H9 (cell line): Measurements from ENCODE around the gene KRTAP2-3. TPM values are rescaled to one million over a fixed set of nuclear protein-coding genes. Genes with fewer than 3 reads are reported as not detected.
"Not testable (repeated sequence)": the region's sequence is repeated elsewhere in the genome, so short reads cannot be mapped to it uniquely, and the experiment has no call there.

Experiments used
- DNase-seq: peaks from one replicate; pipeline ENCODE4 v3.0.0-alpha.2; 2017
- H2AFZ ChIP-seq: one replicate; pipeline ENCODE4 v1.6.1; 2013; ENCODE audit warnings: mild to moderate bottlenecking, low read length, control low read depth, moderate library complexity
- H2AK5ac ChIP-seq: 2 replicates; pipeline ENCODE4 v1.6.1; 2013; ENCODE audit warnings: low read length, control low read depth, mixed read lengths; ENCODE audit not compliant: insufficient read length
- H2BK120ac ChIP-seq: one replicate; pipeline ENCODE4 v1.6.1; 2013; ENCODE audit warnings: low read depth, mild to moderate bottlenecking, low read length, control low read depth, inconsistent platforms; ENCODE audit not compliant: poor library complexity, severe bottlenecking
- H2BK12ac ChIP-seq: 2 replicates; pipeline ENCODE4 v1.6.1; 2013; ENCODE audit warnings: low read length, control low read depth, mixed read lengths, low read depth; ENCODE audit not compliant: insufficient read length
- H2BK15ac ChIP-seq: 2 replicates; pipeline ENCODE4 v1.6.1; 2013; ENCODE audit warnings: low read depth, low read length, control low read depth
- H2BK20ac ChIP-seq: one replicate; pipeline ENCODE4 v1.6.1; 2013; ENCODE audit warnings: low read depth, mild to moderate bottlenecking, low read length, control low read depth, inconsistent platforms; ENCODE audit not compliant: poor library complexity, severe bottlenecking
- H2BK5ac ChIP-seq: 2 replicates; pipeline ENCODE4 v1.6.1; 2013; ENCODE audit warnings: low read length, control low read depth, mixed read lengths; ENCODE audit not compliant: insufficient read length
- H3K14ac ChIP-seq: 2 replicates; pipeline ENCODE4 v1.6.1; 2013; ENCODE audit warnings: low read length, control low read depth; ENCODE audit not compliant: insufficient read depth
- H3K18ac ChIP-seq: 2 replicates; pipeline ENCODE4 v1.6.1; 2013; ENCODE audit warnings: low read depth, mild to moderate bottlenecking, mixed read lengths, low read length, control low read depth; ENCODE audit not compliant: insufficient read length
- H3K23ac ChIP-seq: 2 replicates; pipeline ENCODE4 v1.6.1; 2013; ENCODE audit warnings: low read length, control low read depth, mixed read lengths, low read depth; ENCODE audit not compliant: insufficient read length
- H3K23me2 ChIP-seq: 2 replicates; pipeline ENCODE4 v1.6.1; 2013; ENCODE audit warnings: low read depth, mild to moderate bottlenecking, mixed read lengths, low read length, control low read depth; ENCODE audit not compliant: insufficient read length, poor library complexity, severe bottlenecking
- H3K27ac ChIP-seq: 2 replicates; pipeline ENCODE4 v1.5.1; 2013; ENCODE audit warnings: low read length, control low read depth, mixed read lengths, low read depth; ENCODE audit not compliant: insufficient read length
- H3K27me3 ChIP-seq: 2 replicates; pipeline ENCODE4 v1.6.1; 2013; ENCODE audit warnings: low read length, control low read depth, inconsistent platforms; ENCODE audit not compliant: insufficient read depth
- H3K4ac ChIP-seq: 2 replicates; pipeline ENCODE4 v1.6.1; 2013; ENCODE audit warnings: low read depth, mild to moderate bottlenecking, control low read depth, inconsistent platforms, low read length, moderate library complexity
- H3K4me1 ChIP-seq: 2 replicates; pipeline ENCODE4 v1.6.1; 2013; ENCODE audit warnings: low read length, control low read depth, inconsistent platforms; ENCODE audit not compliant: insufficient read depth
- H3K4me2 ChIP-seq: 2 replicates; pipeline ENCODE4 v1.6.1; 2013; ENCODE audit warnings: low read length, control low read depth, mixed read lengths; ENCODE audit not compliant: insufficient read length, insufficient read depth
- H3K56ac ChIP-seq: 2 replicates; pipeline ENCODE4 v1.6.1; 2013; ENCODE audit warnings: low read depth, mild to moderate bottlenecking, mixed read lengths, low read length, control low read depth; ENCODE audit not compliant: insufficient read length
- H3K79me1 ChIP-seq: 2 replicates; pipeline ENCODE4 v1.6.1; 2013; ENCODE audit warnings: low read depth, mild to moderate bottlenecking, moderate library complexity, low read length, control low read depth, inconsistent platforms; ENCODE audit not compliant: insufficient read depth, poor library complexity, severe bottlenecking
- H3K79me2 ChIP-seq: 2 replicates; pipeline ENCODE4 v1.6.1; 2013; ENCODE audit warnings: low read length, control low read depth, inconsistent platforms; ENCODE audit not compliant: insufficient read depth
- H3K9ac ChIP-seq: 2 replicates; pipeline ENCODE4 v1.6.1; 2013; ENCODE audit warnings: low read length, control low read depth, mixed read lengths; ENCODE audit not compliant: insufficient read length; ENCODE audit errors: extremely low read depth
- H3K9me3 ChIP-seq: one replicate; pipeline ENCODE4 v1.6.1; 2013; ENCODE audit warnings: low read depth, low read length, inconsistent platforms; ENCODE audit not compliant: control insufficient read depth
- H3T11ph ChIP-seq: one replicate; pipeline ENCODE4 v1.6.1; 2013; ENCODE audit warnings: mild to moderate bottlenecking, low read length, control low read depth, inconsistent platforms
- H4K20me1 ChIP-seq: one replicate; pipeline ENCODE4 v1.6.1; 2013; ENCODE audit not compliant: control insufficient read depth, insufficient read length, insufficient read depth
- H4K5ac ChIP-seq: 2 replicates; pipeline ENCODE4 v1.6.1; 2013; ENCODE audit warnings: low read depth, mild to moderate bottlenecking, mixed read lengths, low read length, control low read depth; ENCODE audit not compliant: insufficient read length
- H4K8ac ChIP-seq: replicated peaks from 2 replicates; pipeline ENCODE4 v1.6.1; 2013; ENCODE audit warnings: low read length, control low read depth, mixed read lengths, low read depth; ENCODE audit not compliant: insufficient read length
- H4K91ac ChIP-seq: 2 replicates; pipeline ENCODE4 v1.6.1; 2013; ENCODE audit warnings: low read depth, mild to moderate bottlenecking, moderate library complexity, mixed read lengths, low read length, control low read depth; ENCODE audit not compliant: insufficient read length
- H3K27ac Mint-ChIP-seq, 3 experiments: 2 replicates in 2 of 3; 3 replicates in 1 of 3; pipeline ENCODE4 v1.8.0; 2020 to 2021; ENCODE audit warnings: mixed read lengths in 3 of 3, mild to moderate bottlenecking in 1 of 3, moderate library complexity in 1 of 3
- H3K27me3 Mint-ChIP-seq: 2 replicates; pipeline ENCODE4 v1.8.0; 2021; ENCODE audit warnings: low read depth, mild to moderate bottlenecking, moderate library complexity, mixed read lengths
- H3K36me3 Mint-ChIP-seq, 3 experiments: 2 replicates in 2 of 3; 3 replicates in 1 of 3; pipeline ENCODE4 v1.8.0; 2020 to 2021; ENCODE audit warnings: low read depth in 3 of 3, mixed read lengths in 3 of 3; ENCODE audit not compliant: insufficient read depth in 1 of 3
- H3K4me1 Mint-ChIP-seq, 2 experiments: 2 replicates each; pipeline ENCODE4 v1.8.0; 2020; ENCODE audit warnings: mixed read lengths in 2 of 2
- H3K4me3 Mint-ChIP-seq, 2 experiments: 2 replicates in 1 of 2; 3 replicates in 1 of 2; pipeline ENCODE4 v1.8.0; 2020 to 2021; ENCODE audit warnings: mild to moderate bottlenecking in 2 of 2, mixed read lengths in 2 of 2, moderate library complexity in 1 of 2
- H3K9me3 Mint-ChIP-seq, 2 experiments: 2 replicates in 1 of 2; 3 replicates in 1 of 2; pipeline ENCODE4 v1.8.0; 2020; ENCODE audit warnings: mild to moderate bottlenecking in 2 of 2, mixed read lengths in 2 of 2, moderate library complexity in 1 of 2
- WGBS: extraction: QIAGEN DNeasy Blood & Tissue Kit; methylation state at CpG from one replicate; pipeline ENCODE4 v1.1.7; 2013; ENCODE audit warnings: missing lambda C conversion rate, low lambda C conversion rate, mixed read lengths; ENCODE audit not compliant: insufficient read length; ENCODE audit errors: extremely low coverage; 5-methylcytosine and 5-hydroxymethylcytosine counted together
- total RNA-seq: library from RNA; stranded (reverse); gene quantifications from 2 replicates; pipeline ENCODE4 v1.2.1, GENCODE V29; 2021

KRTAP2-3 gene
- total RNA-seq, 1 experiment from 2014 or later, result not detected

GRCh38 chr17:41084100-41084856 is 24.4 kb upstream of the KRTAP2-3 start, which contains the start of gene KRTAP4-7:
Gene KRTAP4-7, plus strand, starts transcription at chr17:41084150. Its CDS starts 57 bp downstream, at chr17:41084207.
- H3K23ac ChIP-seq, H2BK20ac ChIP-seq, H3K79me2 ChIP-seq, H3K14ac ChIP-seq, H3K27me3 ChIP-seq, H4K91ac ChIP-seq, H3K4me3 Mint-ChIP-seq, H3K4ac ChIP-seq, H3K23me2 ChIP-seq, DNase-seq, H2BK5ac ChIP-seq, H3K27me3 Mint-ChIP-seq, H4K5ac ChIP-seq, H3T11ph ChIP-seq, H2BK12ac ChIP-seq, H2BK15ac ChIP-seq, H3K4me2 ChIP-seq, H3K79me1 ChIP-seq, H3K27ac ChIP-seq, H3K9ac ChIP-seq, H2AK5ac ChIP-seq, H3K9me3 ChIP-seq, H2AFZ ChIP-seq, H3K18ac ChIP-seq, H2BK120ac ChIP-seq, H4K8ac ChIP-seq, H4K20me1 ChIP-seq, H3K9me3 Mint-ChIP-seq, H3K36me3 Mint-ChIP-seq, H3K56ac ChIP-seq, H3K4me1 ChIP-seq: not testable (repeated sequence)
- Mint-ChIP-seq H3K27ac (peak within 1 kb of the TSS in 1 of 3 experiments; percentile 86; a peak in 1 of 7 replicates), H3K4me1 (peaks cover 15 to 17% of the 10 kb centered on the region in 2 experiments)
- WGBS, result no CpG with 5 or more reads among the region's 14 CpGs

GRCh38 chr17:41083427-41083826 is 23.5 kb upstream of the KRTAP2-3 start:
- not testable (repeated sequence) for H3K9me3 Mint-ChIP-seq, H4K20me1 ChIP-seq, H3K23me2 ChIP-seq, H3K4me1 ChIP-seq, H3K14ac ChIP-seq, H3T11ph ChIP-seq, H4K91ac ChIP-seq, H3K4me3 Mint-ChIP-seq, H2BK20ac ChIP-seq, H3K23ac ChIP-seq, H3K27me3 ChIP-seq, H2BK5ac ChIP-seq, H3K18ac ChIP-seq, H3K36me3 Mint-ChIP-seq, H3K27me3 Mint-ChIP-seq, H2BK120ac ChIP-seq, H3K27ac ChIP-seq, H3K79me2 ChIP-seq, H3K27ac Mint-ChIP-seq, H3K4me2 ChIP-seq, H2AFZ ChIP-seq, H2BK15ac ChIP-seq, H2AK5ac ChIP-seq, H4K8ac ChIP-seq, H4K5ac ChIP-seq, H2BK12ac ChIP-seq, H3K56ac ChIP-seq, H3K9me3 ChIP-seq, H3K4ac ChIP-seq, H3K9ac ChIP-seq, H3K79me1 ChIP-seq, DNase-seq
- H3K4me1 Mint-ChIP-seq, result peaks cover 12 to 17% of the 10 kb centered on the region in 2 experiments
- WGBS, result no CpG with 5 or more reads among the region's 2 CpGs
